K562 (cell line): ENCODE data around the gene SPATA6.

ENCODE experiments used
- CTCF ChIP-seq, 3 experiments: IDR thresholded peaks in 2 of 3; conservative IDR thresholded peaks in 1 of 3; 2 replicates each; pipeline ENCODE4 v1.5.1; 2011 to 2012; ENCODE audit warnings: low read length in 3 of 3, mild to moderate bottlenecking in 3 of 3, control low read depth in 2 of 3, improper control_type of control experiment in 1 of 3, inconsistent platforms in 1 of 3, low read depth in 1 of 3, mixed read lengths in 1 of 3, moderate library complexity in 1 of 3; ENCODE audit not compliant: insufficient read depth in 2 of 3
- MAFK ChIP-seq: IDR thresholded peaks from 2 replicates; pipeline ENCODE4 v1.6.1; 2011; ENCODE audit warnings: low read length, improper control_type of control experiment
- PRMT5 ChIP-seq: sonication (generic); formaldehyde crosslinking; IDR thresholded peaks from 2 replicates; pipeline ENCODE4 v1.5.0; 2020; ENCODE audit warnings: missing genetic modification reagents
- ZNF121 ChIP-seq: sonication (generic); formaldehyde crosslinking; conservative IDR thresholded peaks from 2 replicates; pipeline ENCODE4 v1.8.0; 2022; ENCODE audit warnings: missing genetic modification reagents
- ZNF76 ChIP-seq: fragments of 250-450 bp; sonication (Bioruptor Pico); IDR thresholded peaks from 2 replicates; pipeline ENCODE4 v1.4.0; 2020; ENCODE audit warnings: mild to moderate bottlenecking, moderate library complexity, borderline replicate concordance

- no peak for TF ChIP-seq ZNF76
- no peak for TF ChIP-seq CTCF (IDR thresholded peaks at IDR 0.05 in 2 of 3, conservative IDR thresholded peaks at IDR 0.05 in 1 of 3; ENCODE audit: insufficient read depth in 2 of 3, low read depth in 1 of 3, low read length in 3 of 3)
- no peak for TF ChIP-seq ZNF121 (CRISPR knock-in tag)
- no peak for TF ChIP-seq MAFK
- TF ChIP-seq PRMT5: no peak
Observed at GRCh38 chr1:48356901-48357300, 115.1 kb downstream of the SPATA6 start.
